ENCODE results near the gene TRIO.

Gene TRIO

DNA sequence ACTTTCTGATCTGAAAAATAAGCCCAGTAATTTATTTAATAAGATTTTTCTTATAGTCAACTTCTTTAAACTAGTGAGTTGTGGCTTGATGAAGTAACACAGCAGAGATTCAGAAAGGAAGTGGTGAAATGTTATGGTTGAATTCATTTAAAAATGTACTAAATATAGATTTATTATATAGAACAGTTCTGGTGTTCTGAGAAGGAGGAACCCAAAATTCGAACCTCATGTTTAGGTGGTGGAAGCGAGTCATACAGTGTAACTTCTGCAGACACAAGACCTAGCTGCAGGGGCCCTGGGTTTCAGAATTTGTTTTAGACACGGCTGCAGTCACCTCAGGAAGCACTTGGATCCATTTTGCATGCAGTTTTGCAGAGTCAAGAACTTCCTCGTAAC is 188.2 kb downstream of the TRIO start (continued):
- no peak for TF ChIP-seq TCF4 (CRISPR knock-in tag; IDR thresholded peaks at IDR 0.05; ENCODE audit: borderline replicate concordance)
- TF ChIP-seq, protein P1, sequence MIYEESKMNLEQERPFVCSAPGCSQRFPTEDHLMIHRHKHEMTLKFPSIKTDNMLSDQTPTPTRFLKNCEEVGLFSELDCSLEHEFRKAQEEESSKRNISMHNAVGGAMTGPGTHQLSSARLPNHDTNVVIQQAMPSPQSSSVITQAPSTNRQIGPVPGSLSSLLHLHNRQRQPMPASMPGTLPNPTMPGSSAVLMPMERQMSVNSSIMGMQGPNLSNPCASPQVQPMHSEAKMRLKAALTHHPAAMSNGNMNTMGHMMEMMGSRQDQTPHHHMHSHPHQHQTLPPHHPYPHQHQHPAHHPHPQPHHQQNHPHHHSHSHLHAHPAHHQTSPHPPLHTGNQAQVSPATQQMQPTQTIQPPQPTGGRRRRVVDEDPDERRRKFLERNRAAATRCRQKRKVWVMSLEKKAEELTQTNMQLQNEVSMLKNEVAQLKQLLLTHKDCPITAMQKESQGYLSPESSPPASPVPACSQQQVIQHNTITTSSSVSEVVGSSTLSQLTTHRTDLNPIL (CRISPR knock-in tag; IDR thresholded peaks at IDR 0.05; ENCODE audit: low read depth) = no peak

DNA sequence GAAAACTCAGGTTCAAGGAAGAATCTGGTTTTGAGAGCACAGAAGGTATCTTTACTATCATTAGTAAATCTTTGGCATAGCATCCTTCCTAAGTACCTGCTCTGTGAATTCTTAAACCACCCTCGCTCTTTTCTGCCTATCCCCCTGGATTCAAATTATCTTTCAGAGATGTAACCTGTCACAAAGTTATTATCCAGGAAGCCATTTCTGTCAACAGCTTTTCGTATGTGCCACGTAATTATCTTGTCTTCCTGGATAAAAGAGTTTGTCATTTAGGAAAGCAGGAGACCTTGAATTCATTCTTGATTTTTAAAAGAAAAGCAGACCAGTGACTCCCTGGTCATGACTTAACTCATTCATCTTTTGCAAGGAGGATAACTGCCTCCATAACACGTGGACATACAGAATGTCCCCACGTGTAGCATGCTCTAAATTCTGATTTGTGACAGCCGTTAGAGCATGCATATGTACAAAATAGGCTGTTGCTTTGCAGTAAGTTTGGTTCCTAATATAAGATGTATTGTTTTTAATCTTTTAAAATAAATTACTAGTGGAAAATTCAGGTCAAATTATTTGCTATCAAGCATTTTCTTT is 189.0 kb downstream of the TRIO start:
- no peak for ATAC-seq
- TF ChIP-seq ZFP3 (CRISPR knock-in tag; IDR thresholded peaks at IDR 0.05) (no peak), TOX (CRISPR knock-in tag; IDR thresholded peaks at IDR 0.05; ENCODE audit: borderline replicate concordance) (no peak), OSR1 (CRISPR knock-in tag; IDR thresholded peaks at IDR 0.05) (no peak), PPARA (CRISPR knock-in tag; IDR thresholded peaks at IDR 0.05; ENCODE audit: borderline replicate concordance) (no peak)

DNA sequence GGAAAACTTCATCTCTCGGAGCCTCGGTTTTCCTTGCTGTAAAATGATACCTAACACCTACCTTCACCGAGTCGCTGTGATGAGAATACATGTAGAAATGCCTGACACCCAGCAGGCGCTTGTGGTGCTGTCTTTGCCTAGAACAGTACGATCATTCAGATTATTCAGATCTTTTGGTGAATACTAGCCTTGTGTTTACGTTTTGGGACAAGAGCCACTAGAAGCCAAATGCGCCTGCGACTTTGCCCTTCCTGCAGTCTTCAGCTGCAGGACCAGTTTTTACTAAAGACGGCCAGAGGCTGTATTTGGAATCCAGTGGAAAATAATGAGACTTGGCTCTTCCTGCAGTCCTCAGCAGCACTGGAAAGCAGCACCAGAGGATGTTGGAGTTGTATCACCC is 189.6 kb downstream of the TRIO start:
- ATAC-seq = no peak

DNA sequence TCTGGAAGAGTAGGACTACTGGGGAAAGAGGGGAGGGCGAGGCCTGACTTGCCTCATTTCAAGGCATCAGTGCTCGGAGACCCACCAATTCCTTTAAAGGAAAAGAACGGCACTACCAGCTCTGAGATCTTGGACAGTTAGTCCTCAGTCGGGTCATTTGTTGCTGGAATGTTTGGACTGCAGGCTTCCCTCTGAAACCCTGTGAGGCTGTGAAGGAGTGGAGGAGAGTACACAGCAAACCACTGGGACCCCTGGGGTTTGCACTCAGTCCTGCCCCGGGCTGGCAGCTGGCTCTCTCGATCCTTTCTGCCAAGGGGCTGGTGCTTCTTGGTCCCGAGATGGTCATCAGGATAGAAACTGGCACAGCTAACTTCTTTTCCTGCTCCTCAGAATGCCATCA is 194.5 kb downstream of the TRIO start:
- ATAC-seq = no peak
- no peak for TF ChIP-seq RARB (CRISPR knock-in tag; IDR thresholded peaks at IDR 0.05)
- TF ChIP-seq ZNF70 (CRISPR knock-in tag; IDR thresholded peaks at IDR 0.05) = no peak
- no peak for TF ChIP-seq ZC3H10 (CRISPR knock-in tag; IDR thresholded peaks at IDR 0.05)
- TF ChIP-seq, protein P2, sequence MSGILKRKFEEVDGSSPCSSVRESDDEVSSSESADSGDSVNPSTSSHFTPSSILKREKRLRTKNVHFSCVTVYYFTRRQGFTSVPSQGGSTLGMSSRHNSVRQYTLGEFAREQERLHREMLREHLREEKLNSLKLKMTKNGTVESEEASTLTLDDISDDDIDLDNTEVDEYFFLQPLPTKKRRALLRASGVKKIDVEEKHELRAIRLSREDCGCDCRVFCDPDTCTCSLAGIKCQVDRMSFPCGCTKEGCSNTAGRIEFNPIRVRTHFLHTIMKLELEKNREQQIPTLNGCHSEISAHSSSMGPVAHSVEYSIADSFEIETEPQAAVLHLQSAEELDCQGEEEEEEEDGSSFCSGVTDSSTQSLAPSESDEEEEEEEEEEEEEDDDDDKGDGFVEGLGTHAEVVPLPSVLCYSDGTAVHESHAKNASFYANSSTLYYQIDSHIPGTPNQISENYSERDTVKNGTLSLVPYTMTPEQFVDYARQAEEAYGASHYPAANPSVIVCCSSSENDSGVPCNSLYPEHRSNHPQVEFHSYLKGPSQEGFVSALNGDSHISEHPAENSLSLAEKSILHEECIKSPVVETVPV (CRISPR knock-in tag; IDR thresholded peaks at IDR 0.05) = no peak
- TF ChIP-seq GLIS3 (CRISPR knock-in tag; IDR thresholded peaks at IDR 0.05) = no peak
- TF ChIP-seq ESRRG (CRISPR knock-in tag; IDR thresholded peaks at IDR 0.05) = no peak
- TF ChIP-seq, protein P3, sequence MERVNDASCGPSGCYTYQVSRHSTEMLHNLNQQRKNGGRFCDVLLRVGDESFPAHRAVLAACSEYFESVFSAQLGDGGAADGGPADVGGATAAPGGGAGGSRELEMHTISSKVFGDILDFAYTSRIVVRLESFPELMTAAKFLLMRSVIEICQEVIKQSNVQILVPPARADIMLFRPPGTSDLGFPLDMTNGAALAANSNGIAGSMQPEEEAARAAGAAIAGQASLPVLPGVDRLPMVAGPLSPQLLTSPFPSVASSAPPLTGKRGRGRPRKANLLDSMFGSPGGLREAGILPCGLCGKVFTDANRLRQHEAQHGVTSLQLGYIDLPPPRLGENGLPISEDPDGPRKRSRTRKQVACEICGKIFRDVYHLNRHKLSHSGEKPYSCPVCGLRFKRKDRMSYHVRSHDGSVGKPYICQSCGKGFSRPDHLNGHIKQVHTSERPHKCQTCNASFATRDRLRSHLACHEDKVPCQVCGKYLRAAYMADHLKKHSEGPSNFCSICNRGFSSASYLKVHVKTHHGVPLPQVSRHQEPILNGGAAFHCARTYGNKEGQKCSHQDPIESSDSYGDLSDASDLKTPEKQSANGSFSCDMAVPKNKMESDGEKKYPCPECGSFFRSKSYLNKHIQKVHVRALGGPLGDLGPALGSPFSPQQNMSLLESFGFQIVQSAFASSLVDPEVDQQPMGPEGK (CRISPR knock-in tag; IDR thresholded peaks at IDR 0.05; ENCODE audit: borderline replicate concordance) = no peak
- TF ChIP-seq, protein P4, sequence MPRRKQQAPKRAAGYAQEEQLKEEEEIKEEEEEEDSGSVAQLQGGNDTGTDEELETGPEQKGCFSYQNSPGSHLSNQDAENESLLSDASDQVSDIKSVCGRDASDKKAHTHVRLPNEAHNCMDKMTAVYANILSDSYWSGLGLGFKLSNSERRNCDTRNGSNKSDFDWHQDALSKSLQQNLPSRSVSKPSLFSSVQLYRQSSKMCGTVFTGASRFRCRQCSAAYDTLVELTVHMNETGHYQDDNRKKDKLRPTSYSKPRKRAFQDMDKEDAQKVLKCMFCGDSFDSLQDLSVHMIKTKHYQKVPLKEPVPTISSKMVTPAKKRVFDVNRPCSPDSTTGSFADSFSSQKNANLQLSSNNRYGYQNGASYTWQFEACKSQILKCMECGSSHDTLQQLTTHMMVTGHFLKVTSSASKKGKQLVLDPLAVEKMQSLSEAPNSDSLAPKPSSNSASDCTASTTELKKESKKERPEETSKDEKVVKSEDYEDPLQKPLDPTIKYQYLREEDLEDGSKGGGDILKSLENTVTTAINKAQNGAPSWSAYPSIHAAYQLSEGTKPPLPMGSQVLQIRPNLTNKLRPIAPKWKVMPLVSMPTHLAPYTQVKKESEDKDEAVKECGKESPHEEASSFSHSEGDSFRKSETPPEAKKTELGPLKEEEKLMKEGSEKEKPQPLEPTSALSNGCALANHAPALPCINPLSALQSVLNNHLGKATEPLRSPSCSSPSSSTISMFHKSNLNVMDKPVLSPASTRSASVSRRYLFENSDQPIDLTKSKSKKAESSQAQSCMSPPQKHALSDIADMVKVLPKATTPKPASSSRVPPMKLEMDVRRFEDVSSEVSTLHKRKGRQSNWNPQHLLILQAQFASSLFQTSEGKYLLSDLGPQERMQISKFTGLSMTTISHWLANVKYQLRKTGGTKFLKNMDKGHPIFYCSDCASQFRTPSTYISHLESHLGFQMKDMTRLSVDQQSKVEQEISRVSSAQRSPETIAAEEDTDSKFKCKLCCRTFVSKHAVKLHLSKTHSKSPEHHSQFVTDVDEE (CRISPR knock-in tag; IDR thresholded peaks at IDR 0.05) = no peak
- TF ChIP-seq, protein P5, sequence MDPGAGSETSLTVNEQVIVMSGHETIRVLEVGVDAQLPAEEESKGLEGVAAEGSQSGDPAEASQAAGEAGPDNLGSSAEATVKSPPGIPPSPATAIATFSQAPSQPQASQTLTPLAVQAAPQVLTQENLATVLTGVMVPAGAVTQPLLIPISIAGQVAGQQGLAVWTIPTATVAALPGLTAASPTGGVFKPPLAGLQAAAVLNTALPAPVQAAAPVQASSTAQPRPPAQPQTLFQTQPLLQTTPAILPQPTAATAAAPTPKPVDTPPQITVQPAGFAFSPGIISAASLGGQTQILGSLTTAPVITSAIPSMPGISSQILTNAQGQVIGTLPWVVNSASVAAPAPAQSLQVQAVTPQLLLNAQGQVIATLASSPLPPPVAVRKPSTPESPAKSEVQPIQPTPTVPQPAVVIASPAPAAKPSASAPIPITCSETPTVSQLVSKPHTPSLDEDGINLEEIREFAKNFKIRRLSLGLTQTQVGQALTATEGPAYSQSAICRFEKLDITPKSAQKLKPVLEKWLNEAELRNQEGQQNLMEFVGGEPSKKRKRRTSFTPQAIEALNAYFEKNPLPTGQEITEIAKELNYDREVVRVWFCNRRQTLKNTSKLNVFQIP (CRISPR knock-in tag; IDR thresholded peaks at IDR 0.05; ENCODE audit: borderline replicate concordance, low read depth) = no peak
- no peak for TF ChIP-seq TCF4 (CRISPR knock-in tag; IDR thresholded peaks at IDR 0.05; ENCODE audit: borderline replicate concordance)
- no peak for TF ChIP-seq ZFP30 (CRISPR knock-in tag; IDR thresholded peaks at IDR 0.05)
- TF ChIP-seq SNAI2 (CRISPR knock-in tag; IDR thresholded peaks at IDR 0.05) = no peak

More for the DNA sequence above, 189.6 kb downstream of the TRIO start:
- TF ChIP-seq ISL1 (CRISPR knock-in tag; IDR thresholded peaks at IDR 0.05) = no peak
- TF ChIP-seq, protein P4 (CRISPR knock-in tag; IDR thresholded peaks at IDR 0.05) = no peak
- TF ChIP-seq ZFP3 (CRISPR knock-in tag; IDR thresholded peaks at IDR 0.05) = no peak
- TF ChIP-seq RARB (CRISPR knock-in tag; IDR thresholded peaks at IDR 0.05) = no peak
- no peak for TF ChIP-seq BACH2 (CRISPR knock-in tag; IDR thresholded peaks at IDR 0.05; ENCODE audit: borderline replicate concordance)
- TF ChIP-seq TCF4 (CRISPR knock-in tag; IDR thresholded peaks at IDR 0.05; ENCODE audit: borderline replicate concordance) = no peak
- TF ChIP-seq, protein P1 (CRISPR knock-in tag; IDR thresholded peaks at IDR 0.05; ENCODE audit: low read depth) = no peak
- TF ChIP-seq ZNF565 (CRISPR knock-in tag; conservative IDR thresholded peaks at IDR 0.05; ENCODE audit: low read depth) = no peak
- TF ChIP-seq ARNTL (CRISPR knock-in tag; IDR thresholded peaks at IDR 0.05; ENCODE audit: borderline replicate concordance, low read depth) = no peak
- TF ChIP-seq GLIS3 (CRISPR knock-in tag; IDR thresholded peaks at IDR 0.05) = no peak
- TF ChIP-seq ZC3H10 (CRISPR knock-in tag; IDR thresholded peaks at IDR 0.05) = no peak
- no peak for TF ChIP-seq OSR1 (CRISPR knock-in tag; IDR thresholded peaks at IDR 0.05)
- TF ChIP-seq ESRRG (CRISPR knock-in tag; IDR thresholded peaks at IDR 0.05) = no peak
- no peak for TF ChIP-seq SNAI2 (CRISPR knock-in tag; IDR thresholded peaks at IDR 0.05)
- TF ChIP-seq PPARA (CRISPR knock-in tag; IDR thresholded peaks at IDR 0.05; ENCODE audit: borderline replicate concordance) = no peak
